ENCODE measurements around the gene IQCE.
"Not testable (repeated sequence)": the region's sequence is repeated elsewhere in the genome, so short reads cannot be mapped to it uniquely, and the experiment has no call there.

The IQCE gene

DNA sequence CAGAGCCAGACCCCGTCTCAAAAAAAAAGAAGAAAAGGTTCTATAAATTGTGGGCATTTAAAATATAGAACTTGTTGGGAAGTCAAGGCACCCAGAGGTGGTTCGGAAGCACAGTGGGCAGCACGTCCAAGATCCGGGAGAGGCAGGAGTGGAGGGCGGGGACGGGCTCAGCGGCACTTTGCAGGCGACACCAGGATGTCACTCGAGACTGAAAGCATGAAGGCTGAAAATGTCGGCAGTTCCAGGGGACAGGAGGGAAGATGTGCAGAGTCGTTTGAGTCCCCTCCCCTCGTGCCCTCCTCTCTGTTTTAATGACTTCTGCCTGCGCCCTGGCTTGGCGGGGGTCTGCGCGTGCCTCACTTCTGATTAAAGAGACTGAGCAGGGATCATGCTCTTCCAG lies 30.6 kb downstream of the IQCE start:
- no peak for TF ChIP-seq EZH2phosphoT487 (IDR thresholded peaks at IDR 0.05; ENCODE audit: borderline replicate concordance, low read length)
- TF ChIP-seq, protein P1, sequence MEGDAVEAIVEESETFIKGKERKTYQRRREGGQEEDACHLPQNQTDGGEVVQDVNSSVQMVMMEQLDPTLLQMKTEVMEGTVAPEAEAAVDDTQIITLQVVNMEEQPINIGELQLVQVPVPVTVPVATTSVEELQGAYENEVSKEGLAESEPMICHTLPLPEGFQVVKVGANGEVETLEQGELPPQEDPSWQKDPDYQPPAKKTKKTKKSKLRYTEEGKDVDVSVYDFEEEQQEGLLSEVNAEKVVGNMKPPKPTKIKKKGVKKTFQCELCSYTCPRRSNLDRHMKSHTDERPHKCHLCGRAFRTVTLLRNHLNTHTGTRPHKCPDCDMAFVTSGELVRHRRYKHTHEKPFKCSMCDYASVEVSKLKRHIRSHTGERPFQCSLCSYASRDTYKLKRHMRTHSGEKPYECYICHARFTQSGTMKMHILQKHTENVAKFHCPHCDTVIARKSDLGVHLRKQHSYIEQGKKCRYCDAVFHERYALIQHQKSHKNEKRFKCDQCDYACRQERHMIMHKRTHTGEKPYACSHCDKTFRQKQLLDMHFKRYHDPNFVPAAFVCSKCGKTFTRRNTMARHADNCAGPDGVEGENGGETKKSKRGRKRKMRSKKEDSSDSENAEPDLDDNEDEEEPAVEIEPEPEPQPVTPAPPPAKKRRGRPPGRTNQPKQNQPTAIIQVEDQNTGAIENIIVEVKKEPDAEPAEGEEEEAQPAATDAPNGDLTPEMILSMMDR (IDR thresholded peaks at IDR 0.05; ENCODE audit: low read depth, low read length, poor library complexity, severe bottlenecking) = no peak
- Histone ChIP-seq H3K27ac (ENCODE audit: low read depth, low read length) (no peak overlapping the region), H3K4me1 (ENCODE audit: control insufficient read depth, low read length) (no peaks in the 10 kb centered on the region), H3K27me3 (ENCODE audit: control insufficient read depth, low read length) (no peaks in the 10 kb centered on the region), H3F3A (ENCODE audit: control insufficient read depth, insufficient read depth) (no peaks in the 10 kb centered on the region), H3K36me3 (ENCODE audit: control insufficient read depth, low read length) (no peaks in the 10 kb centered on the region), H3K79me2 (ENCODE audit: control insufficient read depth, low read length) (no peaks in the 10 kb centered on the region), H4K20me1 (ENCODE audit: control insufficient read depth, insufficient read depth, low read depth, low read length) (no peaks in the 10 kb centered on the region), H3K4me2 (ENCODE audit: low read length) (no peak overlapping the region), H3K4me3 (ENCODE audit: low read length) (no peak overlapping the region), H3K9me2 (replicated peaks; ENCODE audit: control insufficient read depth, low read length) (no peaks in the 10 kb centered on the region), H3K9me3 (ENCODE audit: control insufficient read depth, insufficient read depth, low read length) (no peaks in the 10 kb centered on the region)

DNA sequence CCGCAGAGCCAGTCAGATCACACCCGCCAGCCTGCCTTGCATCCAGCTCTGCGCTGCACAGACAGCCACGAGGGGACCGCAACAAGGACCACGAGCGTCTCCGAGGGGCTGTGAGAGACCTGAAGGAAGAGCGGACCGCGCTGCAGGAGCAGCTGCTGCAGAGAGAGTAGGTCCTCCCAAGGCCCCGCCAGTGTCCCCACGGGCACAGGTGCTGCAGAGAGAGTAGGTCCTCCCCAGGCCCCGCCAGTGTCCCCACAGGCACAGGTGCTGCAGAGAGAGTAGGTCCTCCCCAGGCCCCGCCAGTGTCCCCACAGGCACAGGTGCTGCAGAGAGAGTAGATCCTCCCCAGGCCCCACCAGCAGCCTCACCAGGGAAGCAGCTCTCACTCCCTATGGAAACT lies 31.2 kb downstream of the IQCE start:
- H3K27me3 ChIP-seq (ENCODE audit: control insufficient read depth, low read length); H3K4me3 ChIP-seq (ENCODE audit: low read length); H3K36me3 ChIP-seq (ENCODE audit: control insufficient read depth, low read length); H3F3A ChIP-seq (ENCODE audit: control insufficient read depth, insufficient read depth); H3K9me3 ChIP-seq (ENCODE audit: control insufficient read depth, insufficient read depth, low read length); H3K27ac ChIP-seq (ENCODE audit: low read depth, low read length); H4K20me1 ChIP-seq (ENCODE audit: control insufficient read depth, insufficient read depth, low read depth, low read length); H3K9me2 ChIP-seq (replicated peaks; ENCODE audit: control insufficient read depth, low read length); H3K79me2 ChIP-seq (ENCODE audit: control insufficient read depth, low read length); H3K4me1 ChIP-seq (ENCODE audit: control insufficient read depth, low read length); H3K4me2 ChIP-seq (ENCODE audit: low read length): not testable (repeated sequence)

DNA sequence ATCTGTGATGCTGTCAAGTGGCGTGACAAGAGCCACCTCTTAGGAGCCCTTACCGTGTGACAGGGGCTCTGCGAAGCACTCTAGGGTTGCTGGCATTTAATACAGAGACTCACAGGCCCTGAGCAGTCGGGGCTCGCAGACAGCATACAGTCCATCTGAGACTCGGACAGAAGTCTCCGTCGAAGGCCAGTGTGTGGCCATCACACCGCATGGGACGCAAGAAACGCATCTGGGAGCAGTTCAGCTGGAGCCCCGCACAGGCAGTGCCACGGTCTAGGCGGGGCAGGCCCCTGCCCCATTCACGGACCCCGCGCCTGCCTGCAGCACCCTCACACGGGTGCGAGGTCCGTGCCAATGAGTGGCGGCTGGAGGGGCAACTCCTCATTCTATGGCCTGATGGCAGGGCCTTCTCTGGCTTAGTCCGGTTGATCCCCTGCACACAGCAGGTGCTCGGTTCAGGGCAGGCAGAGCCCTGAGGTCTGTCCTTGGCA lies 33.6 kb downstream of the IQCE start:
- Histone ChIP-seq H3K4me2 (ENCODE audit: low read length) (no peak overlapping the region), H3K27me3 (ENCODE audit: control insufficient read depth, low read length) (no peaks in the 10 kb centered on the region), H3F3A (ENCODE audit: control insufficient read depth, insufficient read depth) (no peaks in the 10 kb centered on the region), H3K4me3 (ENCODE audit: low read length) (no peak overlapping the region), H3K9me2 (replicated peaks; ENCODE audit: control insufficient read depth, low read length) (no peaks in the 10 kb centered on the region), H4K20me1 (ENCODE audit: control insufficient read depth, insufficient read depth, low read depth, low read length) (no peaks in the 10 kb centered on the region), H3K79me2 (ENCODE audit: control insufficient read depth, low read length) (no peaks in the 10 kb centered on the region), H3K36me3 (ENCODE audit: control insufficient read depth, low read length) (no peaks in the 10 kb centered on the region), H3K4me1 (ENCODE audit: control insufficient read depth, low read length) (no peaks in the 10 kb centered on the region), H3K27ac (ENCODE audit: low read depth, low read length) (no peak overlapping the region), H3K9me3 (ENCODE audit: control insufficient read depth, insufficient read depth, low read length) (no peaks in the 10 kb centered on the region)
- TF ChIP-seq, protein P1 (IDR thresholded peaks at IDR 0.05; ENCODE audit: low read depth, low read length, poor library complexity, severe bottlenecking) = no peak
- TF ChIP-seq EZH2phosphoT487 (IDR thresholded peaks at IDR 0.05; ENCODE audit: borderline replicate concordance, low read length) = no peak

DNA sequence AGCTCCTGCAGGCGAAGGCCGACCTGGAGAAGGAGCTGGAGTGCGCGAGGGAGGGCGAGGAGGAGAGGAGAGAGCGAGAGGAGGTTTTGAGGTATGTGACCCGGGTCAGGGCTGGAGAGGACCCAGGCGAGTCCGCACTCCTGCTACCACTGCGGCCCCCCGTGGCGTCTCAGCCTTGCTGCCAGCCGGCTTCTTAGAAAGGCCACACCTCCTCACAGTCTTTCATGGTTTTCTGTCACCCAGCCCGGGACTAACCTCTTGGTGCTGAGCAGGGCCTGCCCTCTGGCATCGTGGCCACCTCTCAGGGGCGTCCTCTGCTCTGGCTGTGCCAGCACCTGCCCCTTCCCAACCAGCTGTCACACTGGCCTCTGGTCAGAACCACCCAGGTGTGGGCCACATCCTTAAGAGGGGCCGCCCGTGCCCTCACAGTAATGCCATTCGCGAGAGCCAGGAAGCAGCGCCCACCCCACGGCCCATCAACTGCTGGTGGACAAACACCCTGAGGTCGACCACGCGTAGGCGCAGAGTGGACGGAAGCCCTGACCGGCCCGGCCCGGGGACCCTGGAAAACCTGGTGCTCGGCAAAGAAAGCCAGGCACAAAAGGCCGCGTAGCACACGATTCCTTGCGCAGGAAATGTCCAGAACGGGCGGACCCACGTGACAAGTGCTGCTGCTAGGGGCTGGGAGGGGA lies 34.4 kb downstream of the IQCE start:
- no peaks in the 10 kb centered on the region for H3K9me3 ChIP-seq (ENCODE audit: control insufficient read depth, insufficient read depth, low read length)
- no peaks in the 10 kb centered on the region for H3K27me3 ChIP-seq (ENCODE audit: control insufficient read depth, low read length)
- no peak overlapping the region for H3K4me3 ChIP-seq (ENCODE audit: low read length)
- no peak overlapping the region for H3K27ac ChIP-seq (ENCODE audit: low read depth, low read length)
- no peaks in the 10 kb centered on the region for H3K4me1 ChIP-seq (ENCODE audit: control insufficient read depth, low read length)
- H3K36me3 ChIP-seq (ENCODE audit: control insufficient read depth, low read length) = no peaks in the 10 kb centered on the region
- H3K4me2 ChIP-seq (ENCODE audit: low read length) = no peak overlapping the region
- H3K79me2 ChIP-seq (ENCODE audit: control insufficient read depth, low read length) = no peaks in the 10 kb centered on the region
- H3K9me2 ChIP-seq (replicated peaks; ENCODE audit: control insufficient read depth, low read length) = no peaks in the 10 kb centered on the region
- H3F3A ChIP-seq (ENCODE audit: control insufficient read depth, insufficient read depth) = no peaks in the 10 kb centered on the region
- H4K20me1 ChIP-seq (ENCODE audit: control insufficient read depth, insufficient read depth, low read depth, low read length) = no peaks in the 10 kb centered on the region
- TF ChIP-seq, protein P1 (IDR thresholded peaks at IDR 0.05; ENCODE audit: low read depth, low read length, poor library complexity, severe bottlenecking) = no peak
- no peak for TF ChIP-seq EZH2phosphoT487 (IDR thresholded peaks at IDR 0.05; ENCODE audit: borderline replicate concordance, low read length)

All from DOHH2 (cell line).